Thymus (tissue), 11 donors: ENCODE data around the gene COL28A1. TPM values are rescaled to one million over a fixed set of nuclear protein-coding genes. Genes with fewer than 3 reads are reported as not detected.
"Not testable (repeated sequence)": the region's sequence is repeated elsewhere in the genome, so short reads cannot be mapped to it uniquely, and the experiment has no call there.

Source experiments
- DNase-seq, 9 donors: peaks; one replicate each; pipeline ENCODE4 v3.0.0-alpha.2; 2013; ENCODE audit warnings: low spot score in 9 of 9, low read depth in 6 of 9, missing footprints in 1 of 9
- H3K27ac ChIP-seq, 2 donors: one replicate each; pipeline ENCODE4 v1.5.1; 2013; ENCODE audit warnings: control low read depth in 1 of 2, low read depth in 1 of 2, low read length in 1 of 2, mild to moderate bottlenecking in 1 of 2, moderate library complexity in 1 of 2
- H3K27me3 ChIP-seq, 2 donors: one replicate each; pipeline ENCODE4 v1.5.1; 2013; ENCODE audit warnings: low read length in 1 of 2; ENCODE audit not compliant: control insufficient read depth in 2 of 2, insufficient read depth in 1 of 2
- H3K36me3 ChIP-seq, 2 donors: one replicate each; pipeline ENCODE4 v1.5.1; 2013; ENCODE audit warnings: low read length in 1 of 2, mild to moderate bottlenecking in 1 of 2, moderate library complexity in 1 of 2; ENCODE audit not compliant: control insufficient read depth in 2 of 2, insufficient read depth in 2 of 2
- H3K4me1 ChIP-seq, 2 donors: one replicate each; pipeline ENCODE4 v1.5.1; 2013; ENCODE audit warnings: low read length in 2 of 2; ENCODE audit not compliant: control insufficient read depth in 2 of 2, insufficient read depth in 2 of 2
- H3K4me3 ChIP-seq, 2 donors: one replicate each; pipeline ENCODE4 v1.5.1; 2013; ENCODE audit warnings: low read length in 2 of 2, control low read depth in 1 of 2, mild to moderate bottlenecking in 1 of 2
- H3K9me3 ChIP-seq, 2 donors: one replicate each; pipeline ENCODE4 v1.5.1; 2013; ENCODE audit warnings: low read length in 1 of 2, mild to moderate bottlenecking in 1 of 2; ENCODE audit not compliant: control insufficient read depth in 2 of 2, insufficient read depth in 1 of 2
- WGBS: extraction: QIAGEN DNeasy Blood & Tissue Kit; methylation state at CpG from one replicate; pipeline ENCODE4 v1.1.7; 2013; 5-methylcytosine and 5-hydroxymethylcytosine counted together
- polyA plus RNA-seq: library from polyadenylated mRNA; stranded (reverse); fragments of 200-250 nt; gene quantifications from one replicate; pipeline ENCODE4 v1.2.3, GENCODE V29; 2013
- total RNA-seq: library from RNA; stranded (reverse); fragments of 120-200 nt; gene quantifications from one replicate; pipeline ENCODE4 v1.2.4, GENCODE V29; 2013
- donor health status: healthy.

The COL28A1 gene
- total and polyA plus RNA-seq, 2 donors, result 0.24 to 0.71 TPM

DNA sequence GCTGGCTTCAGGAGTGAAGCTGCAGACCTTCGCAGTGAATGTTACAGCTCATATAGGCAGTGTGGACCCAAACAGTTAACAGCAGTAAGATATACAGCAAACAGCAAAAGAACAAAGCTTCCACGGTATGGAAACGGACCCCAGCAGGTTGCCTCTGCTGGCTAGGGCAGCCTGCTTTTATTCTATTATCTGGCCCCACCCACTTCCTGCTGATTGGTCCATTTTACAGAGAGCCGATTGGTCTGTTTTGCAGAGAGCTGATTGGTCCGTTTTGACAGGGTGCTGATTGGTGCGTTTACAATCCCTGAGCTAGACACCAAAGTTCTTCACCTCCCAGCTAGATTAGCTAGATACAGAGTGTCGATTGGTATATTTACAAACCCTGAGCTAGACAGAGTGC lies 58.0 kb downstream of the COL28A1 start:
- 98% methylated on average over 7 of the region's 7 CpGs for WGBS
- not testable (repeated sequence) for H3K9me3 ChIP-seq, H3K4me3 ChIP-seq

DNA sequence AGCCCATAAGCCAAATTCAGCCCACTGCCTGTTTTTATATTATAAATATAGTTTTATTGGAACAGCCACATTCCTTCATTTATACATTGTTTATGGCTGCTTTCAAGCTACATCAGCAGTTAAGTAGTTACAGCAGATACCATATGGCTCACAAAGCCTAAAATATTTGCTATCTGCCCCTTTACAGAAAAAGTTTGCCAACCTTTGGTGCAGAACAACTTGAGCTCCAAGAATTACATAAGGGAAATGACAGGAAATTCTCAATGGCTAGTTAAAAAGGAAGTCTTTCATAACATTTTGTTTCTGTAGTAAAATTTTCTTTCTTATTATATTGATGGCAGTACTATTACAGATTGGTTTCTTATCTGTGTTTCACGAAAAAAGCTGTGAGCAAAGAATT lies 59.3 kb downstream of the COL28A1 start:
- H3K9me3 ChIP-seq, result peaks cover 0 to 8% of the 10 kb centered on the region in 2 donors
- H3K4me3 ChIP-seq, result no peak overlapping the region
- DNase-seq, result no peak
- no peaks in the 10 kb centered on the region for H3K4me1 ChIP-seq
- no peaks in the 10 kb centered on the region for H3K36me3 ChIP-seq
- no peak overlapping the region for H3K27ac ChIP-seq
- H3K27me3 ChIP-seq, result no peaks in the 10 kb centered on the region
- 33% methylated on average over 1 of the region's 1 CpG for WGBS

More for the DNA sequence above, 58.0 kb downstream of the COL28A1 start:
- DNase-seq, H3K27me3 ChIP-seq, H3K27ac ChIP-seq, H3K4me1 ChIP-seq, H3K36me3 ChIP-seq: not testable (repeated sequence)

DNA sequence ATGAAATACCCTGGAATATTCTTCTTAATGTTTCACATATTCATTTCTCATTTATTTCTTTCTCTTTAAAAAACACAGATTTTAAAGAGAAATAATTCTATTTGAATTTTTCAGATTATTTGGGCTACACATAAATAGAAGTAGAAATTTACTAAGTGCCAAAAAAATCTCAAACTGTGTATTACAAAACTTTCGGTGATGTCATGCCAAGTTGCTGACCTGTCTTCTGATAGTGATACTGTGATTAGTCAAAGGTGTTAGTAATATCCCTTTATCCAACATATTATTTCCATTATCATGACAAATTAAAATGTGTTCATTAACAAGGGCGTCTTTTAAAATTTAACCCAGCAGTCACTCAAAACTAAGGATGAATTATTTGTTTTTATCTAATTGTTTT lies 60.1 kb downstream of the COL28A1 start:
- no peak for DNase-seq
- H3K27me3 ChIP-seq, result no peaks in the 10 kb centered on the region
- no peaks in the 10 kb centered on the region for H3K4me1 ChIP-seq
- no peaks in the 10 kb centered on the region for H3K36me3 ChIP-seq
- H3K9me3 ChIP-seq, result peaks cover 0 to 8% of the 10 kb centered on the region in 2 donors
- 97% methylated on average over 2 of the region's 2 CpGs for WGBS
- H3K4me3 ChIP-seq, result no peak overlapping the region
- no peak overlapping the region for H3K27ac ChIP-seq

DNA sequence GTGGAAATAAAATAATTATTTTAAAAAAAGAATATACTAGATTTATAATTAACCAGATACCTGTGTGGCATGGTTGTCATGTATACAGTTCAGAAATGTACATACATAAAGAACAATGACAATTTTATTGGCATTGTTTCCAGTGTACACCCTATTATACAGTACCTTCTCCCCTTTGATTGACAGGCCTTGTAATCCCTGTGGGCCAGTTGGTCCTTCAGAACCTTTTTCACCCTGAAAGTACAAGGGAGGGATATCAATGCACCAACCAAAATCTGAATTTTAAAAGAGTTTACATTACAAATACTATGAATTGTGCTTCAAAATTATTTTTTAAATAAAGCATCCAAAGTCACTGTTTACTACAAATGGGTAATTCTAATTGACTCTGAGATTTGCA lies 61.2 kb downstream of the COL28A1 start:
- no peak overlapping the region for H3K27ac ChIP-seq
- peaks cover 0 to 8% of the 10 kb centered on the region in 2 donors for H3K9me3 ChIP-seq
- no peaks in the 10 kb centered on the region for H3K4me1 ChIP-seq
- no peaks in the 10 kb centered on the region for H3K36me3 ChIP-seq
- H3K4me3 ChIP-seq, result no peak overlapping the region
- no peak for DNase-seq
- no peaks in the 10 kb centered on the region for H3K27me3 ChIP-seq

DNA sequence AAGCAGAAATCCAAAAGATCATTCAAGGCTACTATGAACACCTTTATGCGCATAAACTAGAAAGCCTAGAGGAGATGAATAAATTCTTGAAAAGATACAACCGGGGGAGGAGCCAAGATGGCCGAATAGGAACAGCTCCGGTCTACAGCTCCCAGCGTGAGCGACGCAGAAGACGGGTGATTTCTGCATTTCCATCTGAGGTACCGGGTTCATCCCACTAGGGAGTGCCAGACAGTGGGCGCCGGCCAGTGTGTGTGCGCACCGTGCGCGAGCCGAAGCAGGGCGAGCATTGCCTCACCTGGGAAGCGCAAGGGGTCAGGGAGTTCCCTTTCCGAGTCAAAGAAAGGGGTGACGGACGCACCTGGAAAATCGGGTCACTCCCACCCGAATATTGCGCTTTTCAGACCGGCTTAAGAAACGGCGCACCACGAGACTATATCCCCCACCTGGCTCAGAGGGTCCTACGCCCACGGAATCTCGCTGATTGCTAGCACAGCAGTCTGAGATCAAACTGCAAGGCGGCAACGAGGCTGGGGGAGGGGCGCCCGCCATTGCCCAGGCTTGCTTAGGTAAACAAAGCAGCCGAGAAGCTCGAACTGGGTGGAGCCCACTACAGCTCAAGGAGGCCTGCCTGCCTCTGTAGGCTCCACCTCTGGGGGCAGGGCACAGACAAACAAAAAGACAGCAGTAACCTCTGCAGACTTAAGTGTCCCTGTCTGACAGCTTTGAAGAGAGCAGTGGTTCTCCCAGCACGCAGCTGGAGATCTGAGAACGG lies 70.5 kb downstream of the COL28A1 start:
- not testable (repeated sequence) for DNase-seq, H3K4me3 ChIP-seq, H3K4me1 ChIP-seq, H3K27ac ChIP-seq, H3K27me3 ChIP-seq, H3K36me3 ChIP-seq, H3K9me3 ChIP-seq
- 95% methylated on average over 29 of the region's 39 CpGs for WGBS

DNA sequence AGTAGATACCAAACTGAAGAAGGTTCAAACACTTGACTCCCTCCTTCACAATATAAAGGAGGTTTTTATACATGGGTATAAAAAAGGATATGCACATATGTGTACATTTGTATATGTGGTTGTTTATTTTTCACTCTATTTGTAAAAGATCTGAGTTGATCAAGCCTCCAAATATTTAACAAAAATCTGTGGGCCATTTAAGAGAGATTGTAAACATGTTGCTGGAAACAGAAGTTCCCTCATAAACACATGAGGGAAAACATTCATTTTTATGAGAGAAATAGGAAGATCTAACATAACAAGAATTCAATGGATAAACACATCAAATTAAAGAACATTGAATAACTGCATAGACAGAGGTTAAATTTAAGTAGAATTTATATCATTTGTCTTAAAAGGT lies 81.7 kb downstream of the COL28A1 start:
- no peak overlapping the region for H3K4me3 ChIP-seq
- H3K27me3 ChIP-seq, result no peaks in the 10 kb centered on the region
- H3K36me3 ChIP-seq, result no peaks in the 10 kb centered on the region
- H3K9me3 ChIP-seq, result no peaks in the 10 kb centered on the region
- H3K27ac ChIP-seq, result no peak overlapping the region
- no peak for DNase-seq
- H3K4me1 ChIP-seq, result no peaks in the 10 kb centered on the region

DNA sequence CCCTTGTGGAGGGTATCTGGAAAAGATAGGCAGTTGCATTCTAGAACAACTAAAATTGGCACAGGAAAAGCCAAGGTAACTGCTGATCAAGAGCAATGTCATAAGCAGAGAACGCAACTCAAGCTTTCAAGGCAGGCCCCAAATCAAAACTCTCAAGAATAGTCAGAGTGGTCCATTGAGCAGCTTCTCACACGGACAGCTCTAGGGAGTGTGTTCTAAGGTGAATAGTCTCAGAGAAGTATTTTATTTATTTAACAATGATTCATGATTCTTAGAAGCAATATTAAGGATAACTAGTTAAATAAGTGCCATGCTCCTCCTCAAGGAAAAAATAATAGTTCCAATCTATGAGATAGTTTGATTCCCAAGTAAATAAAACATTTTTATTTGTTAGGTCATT lies 83.0 kb downstream of the COL28A1 start:
- Histone ChIP-seq H3K4me3 (no peak overlapping the region), H3K27me3 (no peaks in the 10 kb centered on the region), H3K4me1 (no peaks in the 10 kb centered on the region), H3K36me3 (no peaks in the 10 kb centered on the region), H3K9me3 (no peaks in the 10 kb centered on the region), H3K27ac (no peak overlapping the region)
- DNase-seq, result no peak
- WGBS, result 98% methylated on average over 2 of the region's 2 CpGs

DNA sequence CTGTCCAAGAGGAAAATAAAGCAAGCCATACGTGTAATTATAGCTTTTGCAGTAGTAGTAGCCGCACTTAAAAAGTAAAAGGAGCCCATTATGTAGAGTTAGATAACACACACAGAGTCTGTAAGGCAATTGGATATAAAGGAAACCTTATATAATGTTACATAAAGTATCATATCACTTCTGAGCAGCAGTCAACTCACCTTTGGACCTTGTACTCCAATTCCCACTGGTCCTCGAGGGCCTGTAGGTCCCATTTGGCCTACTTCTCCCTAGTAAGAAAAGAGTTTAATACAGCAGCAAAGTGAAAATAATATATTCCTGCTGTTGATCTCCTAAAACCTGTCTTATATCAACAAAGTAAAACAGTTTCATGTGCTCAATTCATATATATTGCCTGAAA lies 83.6 kb downstream of the COL28A1 start:
- Histone ChIP-seq H3K4me1 (no peaks in the 10 kb centered on the region), H3K9me3 (no peaks in the 10 kb centered on the region), H3K4me3 (no peak overlapping the region), H3K36me3 (no peaks in the 10 kb centered on the region), H3K27ac (no peak overlapping the region), H3K27me3 (no peaks in the 10 kb centered on the region)
- DNase-seq, result no peak
- 99% methylated on average over 3 of the region's 3 CpGs for WGBS

DNA sequence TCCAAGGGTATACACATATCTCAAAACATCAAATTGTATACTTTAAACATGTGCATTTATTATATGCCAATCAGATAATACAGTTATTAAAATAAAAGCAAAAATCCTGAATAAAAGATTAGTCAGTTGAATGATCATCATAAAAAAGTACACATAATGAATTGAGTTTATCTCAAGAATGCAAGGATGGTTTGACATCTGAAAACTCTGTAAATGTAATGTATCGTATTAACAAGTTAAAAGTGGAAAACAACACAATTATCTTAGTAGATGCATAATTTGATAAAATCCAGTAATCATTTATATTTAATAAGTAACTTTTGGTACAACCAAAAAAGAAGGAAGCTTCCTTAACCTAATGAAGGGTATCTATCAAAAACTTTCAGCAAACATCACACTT lies 86.6 kb downstream of the COL28A1 start:
- peaks cover 0 to 2% of the 10 kb centered on the region in 2 donors for H3K9me3 ChIP-seq
- no peak for DNase-seq
- no peaks in the 10 kb centered on the region for H3K36me3 ChIP-seq
- no peaks in the 10 kb centered on the region for H3K4me1 ChIP-seq
- H3K4me3 ChIP-seq, result no peak overlapping the region
- WGBS, result 100% methylated on average over 1 of the region's 1 CpG
- H3K27ac ChIP-seq, result no peak overlapping the region
- H3K27me3 ChIP-seq, result no peaks in the 10 kb centered on the region
